NCI-H446 (cell line): ENCODE measurements around the gene JCAD.
"Not testable (repeated sequence)": the region's sequence is repeated elsewhere in the genome, so short reads cannot be mapped to it uniquely, and the experiment has no call there.

Experiments
- DNase-seq, 2 experiments: peaks; one replicate each; lab custom pipeline; 2025; lab: John Stamatoyannopoulos, UW

The JCAD gene

DNA sequence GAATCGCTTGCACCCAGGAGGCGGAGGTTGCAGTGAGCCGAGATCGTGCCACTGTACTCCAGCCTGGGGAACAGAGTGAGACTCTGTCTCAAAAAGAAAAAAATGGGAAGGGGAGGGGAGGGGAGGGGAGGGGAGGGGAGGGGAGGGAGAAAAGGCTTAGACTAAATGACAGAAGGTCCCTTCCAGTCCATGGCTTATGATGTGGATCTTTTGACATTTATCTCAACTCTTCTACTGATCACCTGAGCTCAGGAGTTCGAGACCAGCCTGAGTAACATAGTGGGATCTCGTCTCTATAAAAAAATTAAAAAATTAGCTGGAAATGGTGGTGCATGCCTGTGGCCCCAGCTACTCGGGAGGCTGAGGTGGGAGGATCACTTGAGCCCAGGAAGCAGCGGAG lies 34.0 kb downstream of the JCAD start:
- not testable (repeated sequence) for DNase-seq

DNA sequence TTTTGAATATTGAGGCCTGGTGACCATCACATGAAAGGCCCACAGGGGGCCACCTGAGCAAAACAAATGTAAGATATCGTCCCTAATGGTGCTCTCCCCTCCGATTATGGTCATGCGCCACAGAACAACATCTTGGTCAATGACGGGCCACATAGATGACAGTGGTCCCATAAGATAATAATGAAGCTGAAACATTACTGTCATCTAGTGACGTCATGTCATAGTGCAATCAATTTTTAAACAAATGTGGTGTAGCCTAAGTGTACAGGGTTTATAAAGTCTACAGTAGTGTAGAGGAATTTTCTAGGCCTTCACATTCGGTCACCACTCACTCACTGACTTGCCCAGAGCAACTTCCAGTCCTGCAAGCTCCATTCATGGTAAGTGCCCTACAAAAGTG lies 36.8 kb downstream of the JCAD start:
- DNase-seq = no peak

- DNase-seq = no peak
These were observed 39.9 kb downstream of the JCAD start for GRCh38 chr10:30019468-30019867.

GRCh38 chr10:30018496-30018895 lies 40.9 kb downstream of the JCAD start:
- DNase-seq = peak in 1 of 2 experiments; percentile 31

DNA sequence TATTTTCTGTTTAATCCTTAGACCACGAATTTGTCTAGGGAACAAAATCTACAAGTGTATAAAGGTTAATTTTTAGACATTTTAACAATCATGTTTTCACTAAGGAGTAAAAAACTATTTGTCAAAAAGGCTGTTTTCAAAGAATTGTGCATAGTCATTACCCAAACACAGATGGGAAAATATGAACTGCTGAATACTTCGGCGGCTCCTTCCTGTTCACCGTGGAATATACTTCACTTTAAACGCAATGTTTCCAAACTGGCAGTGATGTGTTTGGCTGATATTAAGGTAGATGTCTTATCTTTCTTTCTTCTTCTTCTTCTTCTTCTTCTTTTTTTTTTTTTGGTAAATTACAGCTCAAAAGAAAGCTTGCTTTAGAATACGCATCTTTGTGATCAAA lies 41.4 kb downstream of the JCAD start:
- DNase-seq = no peak

GRCh38 chr10:30017556-30017955 lies 41.8 kb downstream of the JCAD start:
- no peak for DNase-seq

GRCh38 chr10:30014511-30014910 lies 44.9 kb downstream of the JCAD start:
- DNase-seq = no peak

DNA sequence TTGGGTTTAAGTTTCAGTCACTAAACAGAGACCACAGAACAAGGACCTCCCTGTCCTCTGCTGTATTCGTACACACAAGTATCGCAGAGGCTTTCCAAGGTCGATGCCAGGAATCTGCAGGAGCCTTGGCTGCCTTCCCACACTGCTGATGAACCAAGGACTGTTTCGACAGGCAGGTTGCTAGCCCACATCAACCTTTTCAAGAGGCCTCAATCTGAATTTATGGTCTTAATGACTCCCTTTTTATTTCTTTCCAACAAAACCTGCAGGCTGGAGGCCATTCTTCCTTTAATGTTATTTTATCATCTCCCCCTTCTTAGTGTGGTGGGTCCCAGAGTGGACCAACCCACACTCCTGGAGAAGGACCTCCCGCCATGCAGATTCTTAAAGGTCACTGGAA lies 45.6 kb downstream of the JCAD start:
- DNase-seq = peak; percentile 32 to 73

- no peak for DNase-seq
These were observed 47.3 kb downstream of the JCAD start for GRCh38 chr10:30011956-30012647.

- DNase-seq = no peak
These were observed 48.0 kb downstream of the JCAD start for GRCh38 chr10:30011396-30011795.

DNA sequence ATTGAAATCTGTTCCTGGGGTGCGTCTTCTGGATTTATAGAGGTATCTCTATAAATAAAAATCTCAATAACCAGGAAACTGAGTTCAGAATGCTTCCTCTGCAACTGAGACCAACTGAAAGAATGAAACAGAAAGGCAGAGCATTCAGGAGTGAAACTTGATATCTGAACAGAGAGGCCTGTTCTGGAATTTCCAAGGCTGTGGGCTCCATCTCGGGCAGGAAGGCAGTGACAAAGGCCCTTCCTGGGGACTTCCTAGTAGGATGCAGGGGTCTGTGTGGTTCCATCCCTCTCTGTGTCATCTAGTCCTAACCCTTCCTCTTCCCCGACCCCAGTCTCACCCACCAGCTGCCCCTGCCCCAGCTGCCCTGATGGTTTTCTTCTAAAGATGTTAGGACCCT lies 52.0 kb downstream of the JCAD start:
- no peak for DNase-seq

DNA sequence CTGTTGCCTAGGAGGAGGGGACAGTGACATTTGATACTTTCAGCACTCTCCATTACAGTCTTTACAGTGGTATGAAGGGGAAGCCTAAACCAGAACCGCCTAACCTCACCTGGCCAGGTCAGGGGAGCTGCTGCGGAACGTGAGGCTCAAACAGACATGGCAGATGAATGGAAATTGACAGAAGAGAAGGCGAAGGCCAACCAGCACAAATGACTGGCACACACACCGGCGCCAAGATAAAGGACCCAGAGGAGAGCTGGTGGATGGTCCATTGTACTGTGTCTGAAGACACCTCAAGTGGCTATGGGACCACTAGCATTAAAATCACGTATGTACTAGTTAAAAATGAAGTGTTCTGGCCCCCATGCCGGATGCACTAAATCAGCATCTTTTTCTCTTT lies 53.0 kb downstream of the JCAD start:
- DNase-seq = no peak

GRCh38 chr10:30005116-30005515 lies 54.3 kb downstream of the JCAD start:
- not testable (repeated sequence) for DNase-seq

DNA sequence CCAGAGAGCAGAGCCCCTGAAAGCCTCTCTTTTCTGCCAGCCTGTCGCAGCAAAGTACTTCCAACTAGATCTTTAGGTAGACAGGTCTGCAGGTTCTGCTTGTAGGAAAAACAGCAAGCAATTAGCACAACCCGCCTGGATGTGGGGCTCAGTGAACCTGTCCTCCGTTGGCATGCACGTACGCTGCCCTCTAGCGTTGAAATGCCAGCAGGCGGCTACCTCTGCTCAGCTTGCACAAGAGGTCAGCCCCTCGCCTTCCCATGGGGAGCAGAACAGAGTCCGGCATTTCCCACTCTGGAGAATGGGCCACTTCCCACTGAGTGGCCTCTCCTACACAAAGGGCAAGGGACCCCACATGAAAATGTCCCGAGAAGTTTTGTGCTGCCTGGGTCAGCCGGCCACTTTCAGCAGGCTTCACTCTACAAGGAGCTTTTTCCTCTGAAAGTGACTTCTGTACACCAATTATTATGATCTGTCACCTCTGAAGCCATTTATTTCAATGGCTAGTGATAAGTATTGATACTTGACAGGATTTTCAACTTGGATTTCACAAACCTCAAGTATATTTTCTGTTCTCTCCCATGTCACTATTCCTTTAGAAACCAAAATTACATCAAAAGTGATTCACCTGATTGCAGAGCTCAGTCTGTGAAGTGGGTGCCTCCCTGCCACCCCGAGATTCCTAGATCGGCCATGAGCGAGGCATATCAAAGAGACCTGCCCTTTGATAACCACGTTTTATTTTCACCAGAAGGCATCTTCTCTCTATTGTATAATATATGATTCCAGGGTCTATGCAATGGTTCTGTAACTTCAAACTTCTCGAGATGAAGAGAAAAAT lies 56.7 kb downstream of the JCAD start:
- DNase-seq = peak in 1 of 2 experiments; percentile 26

- DNase-seq = no peak
These were observed 58.4 kb downstream of the JCAD start for GRCh38 chr10:30000802-30001571.

GRCh38 chr10:29998142-29998808 lies 61.1 kb downstream of the JCAD start:
- DNase-seq = peak; percentile 57 to 78

DNA sequence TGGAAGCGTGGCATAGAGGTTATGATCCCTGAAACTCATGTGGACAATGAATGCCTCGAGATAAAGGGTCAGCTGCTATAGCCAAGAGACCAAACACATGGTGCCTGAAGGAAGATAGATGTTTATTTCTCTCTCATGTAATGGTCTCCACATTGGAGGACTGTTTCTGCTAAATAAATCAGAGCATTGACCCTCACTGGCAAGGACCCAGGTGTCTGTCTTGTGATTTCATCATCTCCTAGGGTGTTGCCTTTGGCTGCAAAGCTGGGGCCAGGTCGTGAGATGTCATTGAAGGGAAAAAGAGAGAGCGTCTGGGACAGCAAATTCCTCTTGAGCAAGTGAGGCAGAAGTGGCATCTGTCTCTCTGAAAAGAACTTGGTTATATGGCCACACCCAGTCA lies 64.6 kb downstream of the JCAD start:
- no peak for DNase-seq

DNA sequence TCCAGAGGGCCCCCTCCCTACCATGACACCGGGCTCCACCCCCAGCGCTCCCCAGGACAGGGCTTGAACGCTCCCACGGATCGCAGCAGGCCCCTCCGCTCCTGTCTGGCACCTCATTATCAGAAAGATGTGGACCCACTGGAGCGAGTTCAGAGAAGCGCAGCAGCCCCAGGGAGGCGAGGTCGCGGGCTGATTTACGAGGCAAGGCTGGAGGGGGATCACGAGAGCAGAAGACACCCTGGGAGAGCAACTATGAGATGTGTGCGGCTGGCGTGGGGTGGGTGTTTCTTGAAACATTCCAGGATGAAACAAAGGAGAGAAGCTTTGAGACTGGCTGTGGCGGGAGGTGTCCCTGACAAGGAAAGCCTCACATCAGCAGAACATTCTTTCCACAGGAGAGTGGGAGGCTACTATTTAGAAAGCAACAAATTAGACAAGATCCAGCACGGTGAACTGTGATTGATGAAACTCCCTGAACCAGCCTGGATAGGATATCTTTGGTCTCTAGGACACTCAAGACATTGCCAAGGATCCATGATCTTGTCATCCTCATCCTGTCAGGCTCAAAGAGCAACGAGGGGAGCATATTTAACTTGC lies 66.0 kb downstream of the JCAD start:
- no peak for DNase-seq

GRCh38 chr10:29992914-29993313 lies 66.5 kb downstream of the JCAD start:
- no peak for DNase-seq

DNA sequence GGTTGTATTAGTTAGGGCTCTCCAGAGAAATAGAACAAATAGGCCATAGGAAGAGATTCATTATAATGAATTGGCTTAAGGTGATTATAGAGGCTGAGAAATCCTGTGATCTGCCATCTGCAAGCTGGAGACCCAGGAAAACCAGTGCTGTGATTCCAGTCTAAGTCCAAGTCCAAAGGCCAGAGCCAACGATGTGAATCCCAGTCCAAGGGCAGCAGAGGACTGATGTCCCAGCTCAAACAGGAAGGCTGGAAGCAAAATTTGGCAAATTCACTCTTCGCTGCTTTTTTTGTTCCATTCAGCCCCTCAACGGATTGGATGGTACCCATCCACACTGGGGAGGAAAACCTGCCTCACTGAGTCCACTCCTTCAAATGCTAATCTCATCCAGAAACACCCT lies 68.0 kb downstream of the JCAD start:
- DNase-seq = no peak

- DNase-seq = no peak
These were observed 71.9 kb downstream of the JCAD start for GRCh38 chr10:29987471-29987870.
